ENCODE results near the gene HIGD1B.

The HIGD1B gene

DNA sequence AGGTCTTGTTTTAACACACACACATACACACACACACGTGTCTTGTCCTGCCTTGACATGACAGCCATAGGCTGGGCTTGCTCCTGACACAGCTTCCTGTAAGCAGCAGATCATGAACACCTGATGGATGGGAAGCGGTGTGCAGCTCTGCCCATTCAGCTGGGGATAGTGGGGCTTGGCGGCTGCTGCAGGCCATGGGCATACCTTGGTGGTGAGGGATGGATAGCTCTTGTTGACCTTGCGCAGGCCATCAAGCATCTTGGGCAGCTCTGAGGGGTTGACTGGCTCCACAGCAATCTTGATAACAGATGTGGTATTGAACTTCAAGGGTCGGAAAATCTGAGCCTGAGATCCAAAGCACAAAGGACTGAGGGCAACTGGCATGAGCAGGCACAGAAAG lies 12.0 kb downstream of the HIGD1B start:
- no peak overlapping the region for H3K27ac ChIP-seq
- TF ChIP-seq, protein P1, sequence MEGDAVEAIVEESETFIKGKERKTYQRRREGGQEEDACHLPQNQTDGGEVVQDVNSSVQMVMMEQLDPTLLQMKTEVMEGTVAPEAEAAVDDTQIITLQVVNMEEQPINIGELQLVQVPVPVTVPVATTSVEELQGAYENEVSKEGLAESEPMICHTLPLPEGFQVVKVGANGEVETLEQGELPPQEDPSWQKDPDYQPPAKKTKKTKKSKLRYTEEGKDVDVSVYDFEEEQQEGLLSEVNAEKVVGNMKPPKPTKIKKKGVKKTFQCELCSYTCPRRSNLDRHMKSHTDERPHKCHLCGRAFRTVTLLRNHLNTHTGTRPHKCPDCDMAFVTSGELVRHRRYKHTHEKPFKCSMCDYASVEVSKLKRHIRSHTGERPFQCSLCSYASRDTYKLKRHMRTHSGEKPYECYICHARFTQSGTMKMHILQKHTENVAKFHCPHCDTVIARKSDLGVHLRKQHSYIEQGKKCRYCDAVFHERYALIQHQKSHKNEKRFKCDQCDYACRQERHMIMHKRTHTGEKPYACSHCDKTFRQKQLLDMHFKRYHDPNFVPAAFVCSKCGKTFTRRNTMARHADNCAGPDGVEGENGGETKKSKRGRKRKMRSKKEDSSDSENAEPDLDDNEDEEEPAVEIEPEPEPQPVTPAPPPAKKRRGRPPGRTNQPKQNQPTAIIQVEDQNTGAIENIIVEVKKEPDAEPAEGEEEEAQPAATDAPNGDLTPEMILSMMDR (conservative IDR thresholded peaks at IDR 0.05), result no peak
- TF ChIP-seq ZFX (IDR thresholded peaks at IDR 0.05), result no peak

- H3K27ac ChIP-seq, result no peak overlapping the region
- no peak for TF ChIP-seq ZFX (IDR thresholded peaks at IDR 0.05)
- TF ChIP-seq, protein P1 (conservative IDR thresholded peaks at IDR 0.05), result no peak
These were observed 14.7 kb downstream of the HIGD1B start for GRCh38 chr17:44862278-44862914.

- TF ChIP-seq, protein P1 (conservative IDR thresholded peaks at IDR 0.05), result no peak
- no peak for TF ChIP-seq ZFX (IDR thresholded peaks at IDR 0.05)
These were observed 15.6 kb downstream of the HIGD1B start for GRCh38 chr17:44863061-44863918.

DNA sequence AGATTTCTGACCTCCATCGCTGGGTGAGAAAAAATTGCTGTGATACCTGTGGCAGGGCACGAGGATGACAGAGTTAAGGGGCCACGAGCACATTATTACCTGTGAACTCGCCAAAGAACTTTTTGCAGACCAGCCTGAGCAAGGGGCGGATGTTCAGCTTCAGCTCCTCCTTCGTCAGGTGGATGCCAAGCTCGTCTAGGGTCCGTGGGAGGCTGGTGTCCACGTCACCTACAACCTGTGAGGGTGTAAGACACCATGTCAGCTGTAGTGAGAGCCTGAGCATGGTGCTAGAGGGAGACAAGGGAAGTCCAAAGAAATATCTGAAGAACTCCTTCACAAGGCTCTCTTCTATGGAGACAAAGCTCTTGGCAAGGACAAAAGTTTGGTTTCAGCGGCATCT lies 17.1 kb downstream of the HIGD1B start:
- no peak for TF ChIP-seq ZFX (IDR thresholded peaks at IDR 0.05)
- TF ChIP-seq, protein P1 (conservative IDR thresholded peaks at IDR 0.05), result no peak
- no peak overlapping the region for H3K27ac ChIP-seq

More at GRCh38 chr17:44863061-44863918, 15.6 kb downstream of the HIGD1B start:
- no peak overlapping the region for H3K27ac ChIP-seq

DNA sequence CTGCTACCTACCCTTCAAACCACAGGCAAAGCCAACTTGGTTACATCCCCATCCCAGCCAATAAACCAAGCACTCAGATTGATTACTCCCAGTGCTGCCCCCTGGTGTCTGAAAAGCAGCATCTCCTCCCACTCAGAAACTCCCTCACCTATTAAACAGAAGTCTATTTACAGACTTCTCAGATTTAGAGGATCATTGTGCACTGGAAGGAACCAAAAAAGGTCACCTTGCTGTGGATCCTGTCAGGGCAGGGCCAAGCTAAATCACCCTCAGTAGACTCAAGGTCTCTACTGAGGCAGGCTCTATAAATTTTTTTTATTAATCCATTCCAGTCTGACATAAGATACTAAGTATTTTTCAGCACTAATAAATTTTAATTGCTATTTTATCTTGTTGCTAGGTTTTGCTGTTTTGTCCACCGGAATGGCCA lies 17.6 kb downstream of the HIGD1B start:
- TF ChIP-seq ZFX (IDR thresholded peaks at IDR 0.05), result no peak
- TF ChIP-seq, protein P1 (conservative IDR thresholded peaks at IDR 0.05), result peak; percentile 94
- H3K27ac ChIP-seq, result no peak overlapping the region

GRCh38 chr17:44865931-44866330 lies 18.2 kb downstream of the HIGD1B start:
- TF ChIP-seq ZFX (IDR thresholded peaks at IDR 0.05), result no peak
- TF ChIP-seq, protein P1 (conservative IDR thresholded peaks at IDR 0.05), result no peak
- H3K27ac ChIP-seq, result no peak overlapping the region

GRCh38 chr17:44867841-44868240 lies 20.2 kb downstream of the HIGD1B start:
- TF ChIP-seq ZFX (IDR thresholded peaks at IDR 0.05), result no peak
- H3K27ac ChIP-seq, result no peak overlapping the region

Measured in C4-2B (cell line).